ENCODE results near the gene PDIA2. TPM values are rescaled to one million over a fixed set of nuclear protein-coding genes. Genes with fewer than 3 reads are reported as not detected.
A peak's percentile ranks its signal among the peaks of the same experiment; 100 is the strongest.

Gene PDIA2
- total and polyA plus RNA-seq, 10 of the 15 experiments (the other 5 are each of a cell fraction or from before 2014, with no cell fraction given), result 0.11 to 0.36 TPM; not detected in 8

- no peak for TF ChIP-seq TCF12 (IDR thresholded peaks at IDR 0.05; ENCODE audit: low read depth, low read length)
Observed at GRCh38 chr16:301950-302349, 19.0 kb downstream of the PDIA2 start (continued).

- H3K4me3 ChIP-seq, result no peak overlapping the region
- in situ Hi-C loops (cut with MboI) (no loop called here), intact Hi-C loops (cut with micrococcal nuclease; ENCODE audit: unreplicated experiment) (no loop called here)
- no peaks in the 10 kb centered on the region; the same call in 1 of the 2 replicates for H3K4me1 ChIP-seq (ENCODE audit: control insufficient read depth, insufficient read depth, low read length)
- H3K4me2 ChIP-seq (ENCODE audit: control insufficient read depth, insufficient read depth), result no peak overlapping the region
- H3K27ac ChIP-seq (ENCODE audit: control insufficient read depth, insufficient read depth), result no peak overlapping the region
- no peaks in the 10 kb centered on the region for H3K27me3 ChIP-seq (replicated peaks in 1 of 2; ENCODE audit: control insufficient read depth in 2 of 2, insufficient read depth in 2 of 2, low read length in 1 of 2)
- TF ChIP-seq CTCF (IDR thresholded peaks at IDR 0.05 in 2 of 3, conservative IDR thresholded peaks at IDR 0.05 in 1 of 3; ENCODE audit: control insufficient read depth in 2 of 3, extremely low read depth in 1 of 3, insufficient read depth in 1 of 3, low read depth in 3 of 3, low read length in 3 of 3), result peak in 1 of 3 experiments; percentile 8; a peak in 1 of 6 replicates
- no peak for TF ChIP-seq USF1 (IDR thresholded peaks at IDR 0.05; ENCODE audit: borderline replicate concordance, extremely low read length, insufficient read depth, low read depth, low read length)
- no peak for TF ChIP-seq IRF5 (IDR thresholded peaks at IDR 0.05; ENCODE audit: borderline replicate concordance)
- TF ChIP-seq CREM (IDR thresholded peaks at IDR 0.05; ENCODE audit: low read depth), result no peak
- no peak for TF ChIP-seq PAX8 (IDR thresholded peaks at IDR 0.05)
- no peak for TF ChIP-seq KAT2A (conservative IDR thresholded peaks at IDR 0.05; ENCODE audit: control insufficient read depth, low read depth, low read length)
- TF ChIP-seq TCF3 (IDR thresholded peaks at IDR 0.05; ENCODE audit: borderline replicate concordance, insufficient read depth, low read depth, low read length), result no peak
- TF ChIP-seq RFX5 (IDR thresholded peaks at IDR 0.05; ENCODE audit: low read depth, low read length), result no peak
- TF ChIP-seq ASH2L (IDR thresholded peaks at IDR 0.05; ENCODE audit: borderline replicate concordance, low read depth), result no peak
- no peaks in the 10 kb centered on the region for H3K79me2 ChIP-seq (ENCODE audit: control insufficient read depth, insufficient read depth, low read length)
- ChIA-PET SMC1A (ENCODE audit: uncharacterized antibody, unreplicated experiment) (no interaction called here), POLR2A (no interaction called here), RAD21 (ENCODE audit: unreplicated experiment) (no interaction called here), CTCF (interaction anchor here (0.9 kb wide), 1 partner anchor 197 kb away, joined by 3 read pairs; no protein-coding TSS in a partner anchor)
- H3K9ac ChIP-seq (ENCODE audit: control insufficient read depth, insufficient read depth, low read length), result no peak overlapping the region
- peaks cover 10 to 18% of the 10 kb centered on the region in 2 experiments for H3K36me3 ChIP-seq (ENCODE audit: control insufficient read depth in 2 of 2, insufficient read depth in 2 of 2, low read length in 1 of 2)
- H4K20me1 ChIP-seq (ENCODE audit: control insufficient read depth, insufficient read depth), result no peaks in the 10 kb centered on the region
- no peaks in the 10 kb centered on the region for H3K9me3 ChIP-seq (replicated peaks; ENCODE audit: control insufficient read depth, insufficient read depth, low read length)
- FAIRE-seq (no peak), ATAC-seq (peak; percentile 41; the same call in 2 of the 3 replicates), DNase-seq (ENCODE audit: low read depth, low spot score) (no peak)
- 93% methylated on average over 42 of the region's 43 CpGs for WGBS (ENCODE audit: insufficient coverage, insufficient replicate concordance, low lambda C conversion rate, missing lambda C conversion rate)
- H2AFZ ChIP-seq (ENCODE audit: control insufficient read depth, low read depth, low read length), result no peak overlapping the region
- BruUV-seq (replicated peaks), result no TSS peak
Observed at GRCh38 chr16:303760-304505, 21.0 kb downstream of the PDIA2 start.
